LNCAP (cell line): ENCODE data around the gene MPPED2.

Source experiments
- TF ChIP-seq, protein P1 (sequence below): fragments of 450-650 bp; IDR thresholded peaks from 2 replicates; pipeline ENCODE4 v1.5.1; 2017; ENCODE audit warnings: mild to moderate bottlenecking

Gene MPPED2

DNA sequence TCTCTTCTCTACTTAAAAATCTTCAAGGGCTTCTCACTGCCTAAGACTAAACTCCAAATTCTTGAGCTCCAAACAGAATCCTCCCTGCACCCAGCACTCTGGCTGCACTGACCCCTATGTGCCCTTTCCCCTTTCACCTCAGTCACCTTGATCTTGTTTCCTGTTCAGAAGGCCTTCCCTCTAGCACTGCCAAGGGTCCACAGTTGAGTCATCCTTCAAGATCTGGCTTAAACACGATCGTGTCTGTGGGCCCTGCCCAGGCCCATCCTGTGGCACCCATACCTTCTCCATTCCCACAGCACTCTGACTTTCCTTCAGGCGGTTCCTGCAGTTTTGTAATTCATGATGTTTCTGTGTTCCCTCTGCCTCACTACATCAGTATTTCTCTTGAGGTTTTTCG is 134.0 kb downstream of the MPPED2 start:
- TF ChIP-seq, protein P1, sequence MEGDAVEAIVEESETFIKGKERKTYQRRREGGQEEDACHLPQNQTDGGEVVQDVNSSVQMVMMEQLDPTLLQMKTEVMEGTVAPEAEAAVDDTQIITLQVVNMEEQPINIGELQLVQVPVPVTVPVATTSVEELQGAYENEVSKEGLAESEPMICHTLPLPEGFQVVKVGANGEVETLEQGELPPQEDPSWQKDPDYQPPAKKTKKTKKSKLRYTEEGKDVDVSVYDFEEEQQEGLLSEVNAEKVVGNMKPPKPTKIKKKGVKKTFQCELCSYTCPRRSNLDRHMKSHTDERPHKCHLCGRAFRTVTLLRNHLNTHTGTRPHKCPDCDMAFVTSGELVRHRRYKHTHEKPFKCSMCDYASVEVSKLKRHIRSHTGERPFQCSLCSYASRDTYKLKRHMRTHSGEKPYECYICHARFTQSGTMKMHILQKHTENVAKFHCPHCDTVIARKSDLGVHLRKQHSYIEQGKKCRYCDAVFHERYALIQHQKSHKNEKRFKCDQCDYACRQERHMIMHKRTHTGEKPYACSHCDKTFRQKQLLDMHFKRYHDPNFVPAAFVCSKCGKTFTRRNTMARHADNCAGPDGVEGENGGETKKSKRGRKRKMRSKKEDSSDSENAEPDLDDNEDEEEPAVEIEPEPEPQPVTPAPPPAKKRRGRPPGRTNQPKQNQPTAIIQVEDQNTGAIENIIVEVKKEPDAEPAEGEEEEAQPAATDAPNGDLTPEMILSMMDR: no peak

DNA sequence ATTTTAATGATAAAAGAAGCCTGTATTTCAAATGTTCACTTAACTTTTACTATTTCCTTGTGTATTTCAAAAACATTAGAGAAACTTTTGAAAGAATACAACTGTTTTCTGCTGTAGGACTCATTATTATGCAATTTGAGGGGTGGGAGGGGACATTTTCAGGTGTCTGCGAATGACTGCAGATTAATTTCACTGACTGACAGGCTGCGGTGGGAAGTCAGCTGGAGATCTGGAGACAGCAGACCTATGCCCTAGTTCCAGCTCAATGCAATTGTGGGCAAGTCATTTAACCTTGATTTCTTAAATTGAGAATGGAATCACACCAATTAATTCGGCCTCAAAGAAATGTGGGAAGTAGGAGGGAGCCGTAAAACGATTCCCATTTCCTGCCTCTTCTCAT is 134.5 kb downstream of the MPPED2 start:
- TF ChIP-seq, protein P1: no peak

DNA sequence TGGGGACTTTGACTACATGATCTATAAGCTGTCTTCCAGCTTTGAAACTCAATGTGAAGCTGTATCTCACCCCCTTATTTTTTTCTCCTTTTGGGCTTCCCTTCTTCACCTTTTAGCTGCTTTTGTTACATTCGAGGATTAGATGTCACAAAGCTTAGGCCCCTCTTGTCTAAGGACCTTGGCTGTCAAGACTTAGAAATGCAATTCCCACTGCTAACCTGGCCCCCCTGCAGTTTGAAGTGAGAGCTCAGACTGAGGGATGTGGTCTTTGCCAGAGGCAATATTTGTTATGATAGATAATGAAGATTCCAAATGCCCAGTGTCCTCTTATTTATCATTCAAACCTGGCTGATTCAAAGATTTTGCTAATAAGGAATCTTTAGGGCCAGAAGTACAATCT is 135.0 kb downstream of the MPPED2 start:
- TF ChIP-seq, protein P1: no peak

DNA sequence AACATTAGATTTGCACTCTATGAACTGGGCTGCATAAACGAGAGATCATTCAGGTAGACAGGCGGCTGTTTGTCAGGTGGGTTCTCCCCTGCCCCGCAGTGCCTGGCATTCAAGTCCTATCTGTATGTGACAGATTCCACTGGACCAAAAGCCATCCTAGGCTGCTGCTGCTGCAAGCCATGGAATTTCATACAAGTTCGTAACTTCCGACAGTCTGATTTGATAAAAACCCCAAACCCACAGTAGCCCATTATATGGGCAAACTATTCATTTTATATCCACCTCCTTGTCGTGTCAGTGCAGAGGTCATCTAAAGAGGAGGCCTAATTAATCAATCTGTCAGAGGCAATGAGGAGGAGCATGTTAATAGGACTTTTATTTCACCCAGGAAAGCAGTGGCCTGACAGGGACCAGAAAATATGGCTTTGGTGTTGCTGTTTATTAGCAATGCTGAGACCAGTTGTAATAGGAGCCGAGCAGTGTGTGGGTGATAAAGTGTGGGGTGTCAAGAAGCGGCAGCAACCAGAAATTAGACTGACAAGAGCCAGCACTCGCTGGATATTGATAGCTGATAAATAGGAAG is 139.0 kb downstream of the MPPED2 start:
- TF ChIP-seq, protein P1: no peak

DNA sequence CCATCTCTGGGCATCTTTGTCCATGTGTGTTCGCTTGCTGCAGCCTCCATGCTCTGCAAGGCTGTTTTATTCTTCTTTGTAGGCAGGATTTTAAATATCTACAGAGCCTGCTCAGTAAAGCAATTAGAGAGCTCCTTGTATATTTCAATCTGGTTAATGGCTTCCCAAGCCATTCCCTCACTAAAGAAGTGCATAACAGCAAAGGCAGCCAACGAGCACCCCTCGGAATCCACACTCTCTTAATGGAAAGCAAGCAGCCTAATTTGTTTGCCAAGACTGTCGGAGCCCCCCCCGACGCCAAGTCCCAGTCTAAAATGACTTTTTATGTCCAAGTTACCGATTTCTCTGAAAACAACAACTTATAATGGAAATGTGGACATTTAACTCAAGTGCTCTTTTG is 139.6 kb downstream of the MPPED2 start:
- TF ChIP-seq, protein P1: no peak

DNA sequence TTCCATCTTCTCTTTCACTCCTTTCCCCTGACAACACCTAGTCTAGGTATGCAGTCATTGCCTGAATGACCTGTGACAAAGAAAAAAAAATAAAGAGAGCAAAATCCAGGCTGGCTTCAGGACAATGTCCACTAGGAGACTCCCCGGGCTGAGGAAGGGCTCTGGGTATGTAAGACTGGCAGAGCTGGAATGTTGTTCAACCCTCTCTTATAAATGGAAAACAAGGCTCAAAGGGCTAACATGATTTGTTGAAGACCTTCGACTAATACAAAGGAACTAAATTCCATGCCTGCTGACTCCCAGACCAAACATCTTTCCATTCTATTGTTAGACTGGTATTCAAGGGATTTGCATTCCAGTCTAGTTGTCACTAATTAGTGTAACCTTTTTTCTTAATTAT is 141.1 kb downstream of the MPPED2 start:
- TF ChIP-seq, protein P1: no peak

DNA sequence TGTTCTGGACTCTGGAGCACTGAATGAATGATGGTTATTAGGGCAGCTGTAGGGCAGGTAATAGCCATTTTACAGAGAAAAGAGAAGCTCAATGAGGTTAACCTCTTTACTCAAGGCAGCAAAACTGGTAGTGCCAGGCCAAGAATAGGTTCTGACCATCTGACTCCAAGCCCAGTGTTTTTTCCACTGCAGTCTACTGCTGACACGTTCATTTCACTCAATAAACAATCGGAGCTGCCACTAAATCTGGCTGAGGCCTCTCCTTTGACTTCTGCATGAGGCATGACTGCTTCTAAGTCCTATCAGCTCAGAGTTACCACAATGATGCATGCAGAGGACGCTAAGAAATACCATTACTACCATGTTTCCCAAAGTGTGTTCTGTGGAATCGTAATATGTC is 145.6 kb downstream of the MPPED2 start:
- TF ChIP-seq, protein P1: no peak

DNA sequence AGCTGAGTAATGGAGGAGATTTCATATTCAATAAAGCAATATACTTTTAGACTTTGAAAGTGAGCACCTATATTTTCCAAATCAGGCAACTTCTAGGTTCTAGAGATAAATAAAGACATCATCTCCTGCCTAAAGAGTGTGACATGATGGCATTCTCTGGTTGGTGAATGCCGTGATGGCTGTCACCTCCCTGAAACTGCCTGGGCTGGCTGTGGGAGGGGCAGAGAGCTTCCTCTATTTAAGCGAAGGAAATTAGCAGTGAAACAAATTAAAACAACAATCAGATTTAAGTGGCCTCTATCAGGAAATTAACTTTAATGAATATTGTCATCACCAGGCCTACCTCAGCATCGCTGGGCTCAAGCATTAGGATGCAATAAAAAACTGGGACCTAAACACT is 149.4 kb downstream of the MPPED2 start:
- TF ChIP-seq, protein P1: no peak
